HepG2 (cell line): ENCODE data around the gene RSRC2. TPM values are rescaled to one million over a fixed set of nuclear protein-coding genes. Genes with fewer than 3 reads are reported as not detected.
A peak's percentile ranks its signal among the peaks of the same experiment; 100 is the strongest.

Source experiments
- ADNP ChIP-seq: sonication (generic); formaldehyde crosslinking; IDR thresholded peaks from 2 replicates; pipeline ENCODE4 v1.4.0; 2020; ENCODE audit warnings: missing genetic modification reagents
- ARNTL ChIP-seq: sonication (generic); formaldehyde crosslinking; IDR thresholded peaks from 2 replicates; pipeline ENCODE4 v1.4.0; 2020; ENCODE audit warnings: mild to moderate bottlenecking, missing genetic modification reagents
- BORCS8-MEF2B ChIP-seq: sonication (generic); formaldehyde crosslinking; IDR thresholded peaks from 2 replicates; pipeline ENCODE4 v1.8.0; 2022; ENCODE audit warnings: mild to moderate bottlenecking, missing genetic modification reagents
- CREBL2 ChIP-seq: sonication (generic); formaldehyde crosslinking; IDR thresholded peaks from 2 replicates; pipeline ENCODE4 v1.8.1; 2023; ENCODE audit warnings: missing genetic modification reagents, mild to moderate bottlenecking, borderline replicate concordance
- DNMT3B ChIP-seq: conservative IDR thresholded peaks from 2 replicates; pipeline ENCODE4 v1.6.1; 2016; ENCODE audit warnings: missing biosample characterization, control low read depth
- FOXM1 ChIP-seq: sonication (generic); formaldehyde crosslinking; IDR thresholded peaks from 2 replicates; pipeline ENCODE4 v1.5.0; 2020; ENCODE audit warnings: missing genetic modification reagents
- GATAD1 ChIP-seq: IDR thresholded peaks from 2 replicates; pipeline ENCODE4 v1.6.1; 2016; ENCODE audit warnings: missing genetic modification reagents, missing compliant biosample characterization
- MED8 ChIP-seq: sonication (generic); formaldehyde crosslinking; IDR thresholded peaks from 2 replicates; pipeline ENCODE4 v1.8.1; 2023; ENCODE audit warnings: mild to moderate bottlenecking, missing genetic modification reagents; ENCODE audit not compliant: insufficient replicate concordance
- MXI1 ChIP-seq: IDR thresholded peaks from 3 replicates; pipeline ENCODE4 v1.6.1; 2012; ENCODE audit warnings: low read depth, low read length, inconsistent platforms, borderline replicate concordance
- PITX1 ChIP-seq: sonication (generic); formaldehyde crosslinking; IDR thresholded peaks from 2 replicates; pipeline ENCODE4 v1.5.1; 2020; ENCODE audit warnings: mild to moderate bottlenecking, missing genetic modification reagents
- SOX13 ChIP-seq, 3 experiments: fragments of 450-650 bp in 1 of 3; sonication (generic) in 1 of 3; formaldehyde crosslinking in 1 of 3; IDR thresholded peaks in 2 of 3; conservative IDR thresholded peaks in 1 of 3; 2 replicates each; pipeline versions ENCODE4 v1.5.0 to v1.6.1; 2016 to 2020; ENCODE audit warnings: antibody characterized with exemption in 1 of 3, mild to moderate bottlenecking in 1 of 3, missing compliant biosample characterization in 1 of 3, missing genetic modification reagents in 1 of 3, moderate library complexity in 1 of 3
- SRY ChIP-seq: sonication (generic); formaldehyde crosslinking; IDR thresholded peaks from 2 replicates; pipeline ENCODE4 v1.8.0; 2022; ENCODE audit warnings: mild to moderate bottlenecking, missing genetic modification reagents
- THAP11 ChIP-seq: IDR thresholded peaks from 2 replicates; pipeline ENCODE4 v1.6.1; 2016; ENCODE audit warnings: missing biosample characterization, missing genetic modification reagents
- ZFP1 ChIP-seq: IDR thresholded peaks from 2 replicates; pipeline ENCODE4 v1.6.1; 2016
- ZFP36L2 ChIP-seq: sonication (generic); formaldehyde crosslinking; IDR thresholded peaks from 2 replicates; pipeline ENCODE4 v1.4.0; 2020; ENCODE audit warnings: missing genetic modification reagents
- ZMYM3 ChIP-seq: sonication (generic); formaldehyde crosslinking; IDR thresholded peaks from 2 replicates; pipeline ENCODE4 v1.5.1; 2020; ENCODE audit warnings: mild to moderate bottlenecking, missing genetic modification reagents
- polyA plus RNA-seq, 8 experiments: library from polyadenylated mRNA; depleted of rRNA in 3 of 8; stranded (reverse) in 7 of 8; unstranded in 1 of 8; fragments of >200 nt; fragmentation: Illumina TruSeq in 4 of 8; extraction: Trizol in 4 of 8; gene quantifications; 2 replicates each; pipeline versions ENCODE4 v1.2.1 to v1.2.3, GENCODE V29; 2011 to 2016; ENCODE audit warnings: low read depth in 4 of 8, missing spikeins in 1 of 8, mixed read lengths in 1 of 8; ENCODE audit not compliant: insufficient read depth in 1 of 8
- total RNA-seq, 5 experiments: library from RNA; depleted of rRNA; stranded (reverse); fragments of >200 nt; fragmentation: Illumina TruSeq; extraction: Trizol; gene quantifications; 2 replicates each; pipeline ENCODE4 v1.2.3, GENCODE V29; 2016; ENCODE audit warnings: low read depth in 1 of 5
- TF ChIP-seq, protein P1 (sequence below): sonication (generic); formaldehyde crosslinking; IDR thresholded peaks from 2 replicates; pipeline ENCODE4 v1.4.0; 2020; ENCODE audit warnings: missing genetic modification reagents
- TF ChIP-seq, protein P2 (sequence below), 2 experiments: IDR thresholded peaks; 2 replicates each; pipeline ENCODE4 v1.6.1; 2011 to 2012; ENCODE audit warnings: low read length in 2 of 2, borderline replicate concordance in 1 of 2, low read depth in 1 of 2, mild to moderate bottlenecking in 1 of 2, moderate library complexity in 1 of 2
- TF ChIP-seq, protein P3 (sequence below): sonication (generic); formaldehyde crosslinking; IDR thresholded peaks from 2 replicates; pipeline ENCODE4 v1.4.0; 2020; ENCODE audit warnings: missing genetic modification reagents, low read depth, mild to moderate bottlenecking, borderline replicate concordance
- TF ChIP-seq, protein P4 (sequence below): sonication (generic); formaldehyde crosslinking; IDR thresholded peaks from 2 replicates; pipeline ENCODE4 v1.4.0; 2020; ENCODE audit warnings: mild to moderate bottlenecking, missing genetic modification reagents

Gene RSRC2
- total and polyA plus RNA-seq, 2 of the 13 experiments (the other 11 are each of a cell fraction or from before 2014, with no cell fraction given), result 31.4 to 77.8 TPM

DNA sequence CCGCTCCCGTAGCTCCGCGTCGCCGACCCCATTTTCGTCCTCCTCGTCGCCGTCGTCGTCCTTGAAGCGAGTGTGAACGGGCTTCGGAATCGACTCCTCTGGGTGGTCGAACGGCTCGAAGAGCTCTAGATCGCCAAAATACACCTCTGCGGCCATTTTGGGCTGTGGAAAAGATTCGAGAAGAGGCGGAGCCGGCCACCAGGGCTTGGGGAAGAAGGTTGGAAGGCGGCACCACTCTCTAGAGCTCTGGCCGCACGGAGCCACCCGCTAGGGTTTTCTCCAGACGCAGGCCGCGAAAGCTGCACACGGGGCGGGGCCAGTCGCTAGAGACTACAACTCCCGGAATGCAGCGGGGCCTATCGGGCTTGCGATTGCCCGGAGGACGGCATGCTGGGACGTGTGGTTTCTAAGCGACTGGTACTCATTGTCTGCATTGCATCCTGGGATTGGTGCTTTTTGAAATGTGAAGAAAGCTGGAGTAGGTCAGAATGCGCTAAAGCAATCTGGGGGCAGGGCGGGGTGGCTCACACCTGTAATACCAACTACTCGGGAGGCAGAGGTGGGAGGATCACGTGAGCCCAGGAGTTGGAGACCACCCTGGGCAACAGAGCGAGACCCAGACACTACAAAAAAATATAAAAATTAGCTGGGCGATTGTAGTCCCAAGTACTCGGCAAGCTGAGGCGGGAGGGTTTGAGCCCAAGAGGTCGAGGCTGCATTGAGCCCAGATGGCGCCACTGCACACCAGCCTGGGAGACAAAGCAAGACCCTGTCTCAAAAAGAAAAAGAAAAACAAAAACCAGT lies 25.8 kb downstream of the RSRC2 start, which contains the start of gene ZCCHC8 (continued):
- TF ChIP-seq, protein P1, sequence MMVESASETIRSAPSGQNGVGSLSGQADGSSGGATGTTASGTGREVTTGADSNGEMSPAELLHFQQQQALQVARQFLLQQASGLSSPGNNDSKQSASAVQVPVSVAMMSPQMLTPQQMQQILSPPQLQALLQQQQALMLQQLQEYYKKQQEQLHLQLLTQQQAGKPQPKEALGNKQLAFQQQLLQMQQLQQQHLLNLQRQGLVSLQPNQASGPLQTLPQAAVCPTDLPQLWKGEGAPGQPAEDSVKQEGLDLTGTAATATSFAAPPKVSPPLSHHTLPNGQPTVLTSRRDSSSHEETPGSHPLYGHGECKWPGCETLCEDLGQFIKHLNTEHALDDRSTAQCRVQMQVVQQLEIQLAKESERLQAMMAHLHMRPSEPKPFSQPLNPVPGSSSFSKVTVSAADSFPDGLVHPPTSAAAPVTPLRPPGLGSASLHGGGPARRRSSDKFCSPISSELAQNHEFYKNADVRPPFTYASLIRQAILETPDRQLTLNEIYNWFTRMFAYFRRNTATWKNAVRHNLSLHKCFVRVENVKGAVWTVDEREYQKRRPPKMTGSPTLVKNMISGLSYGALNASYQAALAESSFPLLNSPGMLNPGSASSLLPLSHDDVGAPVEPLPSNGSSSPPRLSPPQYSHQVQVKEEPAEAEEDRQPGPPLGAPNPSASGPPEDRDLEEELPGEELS (CRISPR knock-in tag), result 0 out of 2 replicates have a peak, but pooled peaks have one; percentile 43
- peak; percentile 83 for TF ChIP-seq GATAD1
- peak; percentile 99 for TF ChIP-seq THAP11 (CRISPR knock-in tag)
- TF ChIP-seq, protein P2, sequence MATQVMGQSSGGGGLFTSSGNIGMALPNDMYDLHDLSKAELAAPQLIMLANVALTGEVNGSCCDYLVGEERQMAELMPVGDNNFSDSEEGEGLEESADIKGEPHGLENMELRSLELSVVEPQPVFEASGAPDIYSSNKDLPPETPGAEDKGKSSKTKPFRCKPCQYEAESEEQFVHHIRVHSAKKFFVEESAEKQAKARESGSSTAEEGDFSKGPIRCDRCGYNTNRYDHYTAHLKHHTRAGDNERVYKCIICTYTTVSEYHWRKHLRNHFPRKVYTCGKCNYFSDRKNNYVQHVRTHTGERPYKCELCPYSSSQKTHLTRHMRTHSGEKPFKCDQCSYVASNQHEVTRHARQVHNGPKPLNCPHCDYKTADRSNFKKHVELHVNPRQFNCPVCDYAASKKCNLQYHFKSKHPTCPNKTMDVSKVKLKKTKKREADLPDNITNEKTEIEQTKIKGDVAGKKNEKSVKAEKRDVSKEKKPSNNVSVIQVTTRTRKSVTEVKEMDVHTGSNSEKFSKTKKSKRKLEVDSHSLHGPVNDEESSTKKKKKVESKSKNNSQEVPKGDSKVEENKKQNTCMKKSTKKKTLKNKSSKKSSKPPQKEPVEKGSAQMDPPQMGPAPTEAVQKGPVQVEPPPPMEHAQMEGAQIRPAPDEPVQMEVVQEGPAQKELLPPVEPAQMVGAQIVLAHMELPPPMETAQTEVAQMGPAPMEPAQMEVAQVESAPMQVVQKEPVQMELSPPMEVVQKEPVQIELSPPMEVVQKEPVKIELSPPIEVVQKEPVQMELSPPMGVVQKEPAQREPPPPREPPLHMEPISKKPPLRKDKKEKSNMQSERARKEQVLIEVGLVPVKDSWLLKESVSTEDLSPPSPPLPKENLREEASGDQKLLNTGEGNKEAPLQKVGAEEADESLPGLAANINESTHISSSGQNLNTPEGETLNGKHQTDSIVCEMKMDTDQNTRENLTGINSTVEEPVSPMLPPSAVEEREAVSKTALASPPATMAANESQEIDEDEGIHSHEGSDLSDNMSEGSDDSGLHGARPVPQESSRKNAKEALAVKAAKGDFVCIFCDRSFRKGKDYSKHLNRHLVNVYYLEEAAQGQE (IDR thresholded peaks at IDR 0.05; ENCODE audit: borderline replicate concordance in 1 of 2, low read depth in 1 of 2, low read length in 2 of 2), result peak in 1 of 2 experiments; percentile 35; a peak in 2 of 4 replicates
- no peak for TF ChIP-seq SOX13 (IDR thresholded peaks at IDR 0.05)
- TF ChIP-seq SOX13 (CRISPR knock-in tag; conservative IDR thresholded peaks at IDR 0.05 in 1 of 2, IDR thresholded peaks at IDR 0.05 in 1 of 2), result peak in 1 of 2 experiments; percentile 39; a peak in 1 of 4 replicates
- TF ChIP-seq DNMT3B (CRISPR knock-in tag), result peak; percentile 43; the same call in 1 of the 2 replicates
- no peak for TF ChIP-seq ZFP36L2 (CRISPR knock-in tag)
- peak; percentile 15; the same call in 1 of the 2 replicates for TF ChIP-seq ARNTL (CRISPR knock-in tag)
- TF ChIP-seq, protein P3, sequence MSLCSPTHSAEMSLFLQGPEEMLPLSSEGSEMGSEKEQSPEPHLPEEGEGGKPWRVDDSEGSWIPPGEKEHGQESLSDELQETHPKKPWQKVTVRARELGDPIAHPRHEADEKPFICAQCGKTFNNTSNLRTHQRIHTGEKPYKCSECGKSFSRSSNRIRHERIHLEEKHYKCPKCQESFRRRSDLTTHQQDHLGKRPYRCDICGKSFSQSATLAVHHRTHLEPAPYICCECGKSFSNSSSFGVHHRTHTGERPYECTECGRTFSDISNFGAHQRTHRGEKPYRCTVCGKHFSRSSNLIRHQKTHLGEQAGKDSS (CRISPR knock-in tag), result no peak; the same call in 1 of the 2 replicates
- peak; percentile 89 for TF ChIP-seq FOXM1
- no peak for TF ChIP-seq CREBL2 (CRISPR knock-in tag)
- TF ChIP-seq BORCS8-MEF2B (CRISPR knock-in tag), result peak; percentile 55
- TF ChIP-seq SRY (CRISPR knock-in tag), result 0 out of 2 replicates have a peak, but pooled peaks have one; percentile 42
- no peak for TF ChIP-seq ADNP (CRISPR knock-in tag)
- TF ChIP-seq, protein P4, sequence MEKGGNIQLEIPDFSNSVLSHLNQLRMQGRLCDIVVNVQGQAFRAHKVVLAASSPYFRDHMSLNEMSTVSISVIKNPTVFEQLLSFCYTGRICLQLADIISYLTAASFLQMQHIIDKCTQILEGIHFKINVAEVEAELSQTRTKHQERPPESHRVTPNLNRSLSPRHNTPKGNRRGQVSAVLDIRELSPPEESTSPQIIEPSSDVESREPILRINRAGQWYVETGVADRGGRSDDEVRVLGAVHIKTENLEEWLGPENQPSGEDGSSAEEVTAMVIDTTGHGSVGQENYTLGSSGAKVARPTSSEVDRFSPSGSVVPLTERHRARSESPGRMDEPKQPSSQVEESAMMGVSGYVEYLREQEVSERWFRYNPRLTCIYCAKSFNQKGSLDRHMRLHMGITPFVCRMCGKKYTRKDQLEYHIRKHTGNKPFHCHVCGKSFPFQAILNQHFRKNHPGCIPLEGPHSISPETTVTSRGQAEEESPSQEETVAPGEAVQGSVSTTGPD (CRISPR knock-in tag), result no peak
- peak; percentile 35 for TF ChIP-seq MED8 (CRISPR knock-in tag)
- peak; percentile 54; the same call in 1 of the 2 replicates for TF ChIP-seq ZFP1
- TF ChIP-seq MXI1, result peak; percentile 93; the same call in 1 of the 3 replicates
- TF ChIP-seq ZMYM3 (CRISPR knock-in tag), result no peak; the same call in 1 of the 2 replicates
- TF ChIP-seq PITX1 (CRISPR knock-in tag), result peak; percentile 77; the same call in 1 of the 2 replicates
